Measurements from ENCODE around the gene RRP1B. TPM values are rescaled to one million over a fixed set of nuclear protein-coding genes. Genes with fewer than 3 reads are reported as not detected.

RRP1B gene
- total RNA-seq, 1 experiment from 2014 or later = 30.7 TPM

DNA sequence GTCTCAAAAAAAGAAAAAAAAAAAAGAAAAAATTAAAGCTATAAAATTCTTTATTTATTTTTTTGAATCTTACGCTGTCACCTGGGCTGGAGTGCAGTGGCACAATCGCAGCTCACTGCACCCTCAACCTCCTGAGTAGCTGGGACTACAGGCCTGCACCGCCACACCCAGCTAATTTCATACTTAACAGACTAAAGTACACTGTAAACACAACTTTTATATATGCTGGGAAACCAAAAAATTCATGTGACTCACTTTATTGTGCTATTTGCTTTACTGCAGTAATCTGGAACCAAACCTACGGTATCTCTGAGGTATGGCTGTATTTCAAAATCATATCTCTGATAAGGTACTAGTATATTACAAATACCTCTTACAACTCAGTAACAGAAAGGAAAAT is 40.4 kb upstream of the RRP1B start:
- no peak overlapping the region for H3K27ac ChIP-seq (ENCODE audit: low read length)
- no peak overlapping the region for H3K4me3 ChIP-seq (ENCODE audit: low read depth in 2 of 2, low read length in 2 of 2)
- intact Hi-C loops (cut with micrococcal nuclease; ENCODE audit: unreplicated experiment) (no loop called here), in situ Hi-C loops (cut with HindIII; ENCODE audit: low pct_unique_long_range_greater_than_20kb, low sequenced_read_pairs) (no loop called here)
- no peaks in the 10 kb centered on the region for H3K27me3 ChIP-seq (ENCODE audit: control insufficient read depth, insufficient read depth, low read length)
- DNase-seq (ENCODE audit: low read depth, low spot score) = no peak
- ChIA-PET CTCF (no interaction called here), POLR2A (interaction anchor here (0.7 kb wide), 2 partner anchors 21 to 1816 kb away, joined by 4 read pairs; no protein-coding TSS in a partner anchor)
- no peaks in the 10 kb centered on the region for H3K36me3 ChIP-seq (ENCODE audit: control insufficient read depth, insufficient read depth, low read length)
- TF ChIP-seq, protein P1, sequence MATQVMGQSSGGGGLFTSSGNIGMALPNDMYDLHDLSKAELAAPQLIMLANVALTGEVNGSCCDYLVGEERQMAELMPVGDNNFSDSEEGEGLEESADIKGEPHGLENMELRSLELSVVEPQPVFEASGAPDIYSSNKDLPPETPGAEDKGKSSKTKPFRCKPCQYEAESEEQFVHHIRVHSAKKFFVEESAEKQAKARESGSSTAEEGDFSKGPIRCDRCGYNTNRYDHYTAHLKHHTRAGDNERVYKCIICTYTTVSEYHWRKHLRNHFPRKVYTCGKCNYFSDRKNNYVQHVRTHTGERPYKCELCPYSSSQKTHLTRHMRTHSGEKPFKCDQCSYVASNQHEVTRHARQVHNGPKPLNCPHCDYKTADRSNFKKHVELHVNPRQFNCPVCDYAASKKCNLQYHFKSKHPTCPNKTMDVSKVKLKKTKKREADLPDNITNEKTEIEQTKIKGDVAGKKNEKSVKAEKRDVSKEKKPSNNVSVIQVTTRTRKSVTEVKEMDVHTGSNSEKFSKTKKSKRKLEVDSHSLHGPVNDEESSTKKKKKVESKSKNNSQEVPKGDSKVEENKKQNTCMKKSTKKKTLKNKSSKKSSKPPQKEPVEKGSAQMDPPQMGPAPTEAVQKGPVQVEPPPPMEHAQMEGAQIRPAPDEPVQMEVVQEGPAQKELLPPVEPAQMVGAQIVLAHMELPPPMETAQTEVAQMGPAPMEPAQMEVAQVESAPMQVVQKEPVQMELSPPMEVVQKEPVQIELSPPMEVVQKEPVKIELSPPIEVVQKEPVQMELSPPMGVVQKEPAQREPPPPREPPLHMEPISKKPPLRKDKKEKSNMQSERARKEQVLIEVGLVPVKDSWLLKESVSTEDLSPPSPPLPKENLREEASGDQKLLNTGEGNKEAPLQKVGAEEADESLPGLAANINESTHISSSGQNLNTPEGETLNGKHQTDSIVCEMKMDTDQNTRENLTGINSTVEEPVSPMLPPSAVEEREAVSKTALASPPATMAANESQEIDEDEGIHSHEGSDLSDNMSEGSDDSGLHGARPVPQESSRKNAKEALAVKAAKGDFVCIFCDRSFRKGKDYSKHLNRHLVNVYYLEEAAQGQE (IDR thresholded peaks at IDR 0.05; ENCODE audit: insufficient read depth in 1 of 2, low read depth in 2 of 2, low read length in 1 of 2) = no peak
- TF ChIP-seq TCF7L2 (IDR thresholded peaks at IDR 0.05; ENCODE audit: low read depth, low read length) (no peak), SIN3A (IDR thresholded peaks at IDR 0.05; ENCODE audit: borderline replicate concordance, insufficient read depth, low read depth, low read length) (no peak), POLR2AphosphoS5 (IDR thresholded peaks at IDR 0.05; ENCODE audit: low read depth, low read length) (no peak)
- TF ChIP-seq, protein P2, sequence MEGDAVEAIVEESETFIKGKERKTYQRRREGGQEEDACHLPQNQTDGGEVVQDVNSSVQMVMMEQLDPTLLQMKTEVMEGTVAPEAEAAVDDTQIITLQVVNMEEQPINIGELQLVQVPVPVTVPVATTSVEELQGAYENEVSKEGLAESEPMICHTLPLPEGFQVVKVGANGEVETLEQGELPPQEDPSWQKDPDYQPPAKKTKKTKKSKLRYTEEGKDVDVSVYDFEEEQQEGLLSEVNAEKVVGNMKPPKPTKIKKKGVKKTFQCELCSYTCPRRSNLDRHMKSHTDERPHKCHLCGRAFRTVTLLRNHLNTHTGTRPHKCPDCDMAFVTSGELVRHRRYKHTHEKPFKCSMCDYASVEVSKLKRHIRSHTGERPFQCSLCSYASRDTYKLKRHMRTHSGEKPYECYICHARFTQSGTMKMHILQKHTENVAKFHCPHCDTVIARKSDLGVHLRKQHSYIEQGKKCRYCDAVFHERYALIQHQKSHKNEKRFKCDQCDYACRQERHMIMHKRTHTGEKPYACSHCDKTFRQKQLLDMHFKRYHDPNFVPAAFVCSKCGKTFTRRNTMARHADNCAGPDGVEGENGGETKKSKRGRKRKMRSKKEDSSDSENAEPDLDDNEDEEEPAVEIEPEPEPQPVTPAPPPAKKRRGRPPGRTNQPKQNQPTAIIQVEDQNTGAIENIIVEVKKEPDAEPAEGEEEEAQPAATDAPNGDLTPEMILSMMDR (IDR thresholded peaks at IDR 0.05) = no peak
- no peak for ATAC-seq
- BruUV-seq (replicated peaks) = no TSS peak
- H3K9me3 ChIP-seq (ENCODE audit: control insufficient read depth, insufficient read depth, low read depth, low read length) = no peaks in the 10 kb centered on the region
- H3K4me1 ChIP-seq (ENCODE audit: control insufficient read depth, insufficient read depth, low read length) = no peaks in the 10 kb centered on the region

DNA sequence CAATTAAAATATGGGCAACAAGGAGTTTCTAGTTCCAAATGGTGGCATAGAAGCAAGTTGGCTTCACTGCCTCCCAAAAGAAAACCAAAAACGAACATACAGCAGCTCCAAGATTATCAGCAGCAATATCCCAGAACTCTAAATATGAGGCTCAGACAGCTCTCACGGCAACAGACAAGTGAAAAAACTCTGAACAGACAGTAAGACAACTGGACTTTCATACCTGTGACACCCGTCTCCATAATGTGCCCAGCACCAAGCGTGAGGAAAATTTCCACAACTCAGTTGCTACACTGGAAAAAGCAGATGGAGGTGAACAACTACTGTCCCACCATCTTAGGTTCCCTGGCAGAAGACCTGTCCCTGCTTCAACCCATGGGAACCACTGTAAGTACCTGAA is 40.0 kb upstream of the RRP1B start:
- Histone ChIP-seq H3K9me3 (ENCODE audit: control insufficient read depth, insufficient read depth, low read depth, low read length) (no peaks in the 10 kb centered on the region), H3K27ac (ENCODE audit: low read length) (no peak overlapping the region), H3K36me3 (ENCODE audit: control insufficient read depth, insufficient read depth, low read length) (no peaks in the 10 kb centered on the region), H3K4me1 (ENCODE audit: control insufficient read depth, insufficient read depth, low read length) (no peaks in the 10 kb centered on the region), H3K27me3 (ENCODE audit: control insufficient read depth, insufficient read depth, low read length) (no peaks in the 10 kb centered on the region), H3K4me3 (ENCODE audit: low read depth in 2 of 2, low read length in 2 of 2) (no peak overlapping the region)
- ATAC-seq (no peak), DNase-seq (ENCODE audit: low read depth, low spot score) (no peak)
- ChIA-PET CTCF (no interaction called here), POLR2A (no interaction called here)
- in situ Hi-C loops (cut with HindIII; ENCODE audit: low pct_unique_long_range_greater_than_20kb, low sequenced_read_pairs) = no loop called here
- TF ChIP-seq SIN3A (IDR thresholded peaks at IDR 0.05; ENCODE audit: borderline replicate concordance, insufficient read depth, low read depth, low read length) (no peak), POLR2AphosphoS5 (IDR thresholded peaks at IDR 0.05; ENCODE audit: low read depth, low read length) (no peak), TCF7L2 (IDR thresholded peaks at IDR 0.05; ENCODE audit: low read depth, low read length) (no peak)
- TF ChIP-seq, protein P1 (IDR thresholded peaks at IDR 0.05; ENCODE audit: insufficient read depth in 1 of 2, low read depth in 2 of 2, low read length in 1 of 2) = no peak
- no TSS peak for BruUV-seq (replicated peaks)
- intact Hi-C loops (cut with micrococcal nuclease; ENCODE audit: unreplicated experiment) = no loop called here

Measured in Panc1 (cell line).